ENCODE measurements around the gene OSBPL10.
"Not testable (repeated sequence)": the region's sequence is repeated elsewhere in the genome, so short reads cannot be mapped to it uniquely, and the experiment has no call there.

The OSBPL10 gene

GRCh38 chr3:31695280-31696008 is 285.6 kb downstream of the OSBPL10 start:
- no peak overlapping the region for H3K9ac ChIP-seq (ENCODE audit: low read depth in 1 of 2, low read length in 2 of 2)
- H3K9me3 ChIP-seq (ENCODE audit: control insufficient read depth in 2 of 2, low read length in 2 of 2) = no peaks in the 10 kb centered on the region
- no peak overlapping the region for H3K4me3 ChIP-seq (ENCODE audit: low read length in 2 of 2)
- peaks cover 0 to 3% of the 10 kb centered on the region in 2 donors for H3K36me3 ChIP-seq (ENCODE audit: control insufficient read depth in 2 of 2, insufficient read depth in 2 of 2, low read length in 2 of 2)
- no peaks in the 10 kb centered on the region for H3K4me1 ChIP-seq (ENCODE audit: control insufficient read depth in 2 of 2, insufficient read depth in 2 of 2, low read length in 2 of 2)
- H3K27ac ChIP-seq (ENCODE audit: low read depth in 2 of 2, low read length in 2 of 2) = no peak overlapping the region
- H3K27me3 ChIP-seq (ENCODE audit: control insufficient read depth in 2 of 2, insufficient read depth in 2 of 2, low read length in 2 of 2) = no peaks in the 10 kb centered on the region

- no peak overlapping the region for H3K4me3 ChIP-seq (ENCODE audit: low read length in 2 of 2)
- H3K27me3 ChIP-seq (ENCODE audit: control insufficient read depth in 2 of 2, insufficient read depth in 2 of 2, low read length in 2 of 2) = no peaks in the 10 kb centered on the region
- H3K4me1 ChIP-seq (ENCODE audit: control insufficient read depth in 2 of 2, insufficient read depth in 2 of 2, low read length in 2 of 2) = no peaks in the 10 kb centered on the region
- H3K9ac ChIP-seq (ENCODE audit: low read depth in 1 of 2, low read length in 2 of 2) = no peak overlapping the region
- peaks cover 0 to 3% of the 10 kb centered on the region in 2 donors for H3K36me3 ChIP-seq (ENCODE audit: control insufficient read depth in 2 of 2, insufficient read depth in 2 of 2, low read length in 2 of 2)
- no peak overlapping the region for H3K27ac ChIP-seq (ENCODE audit: low read depth in 2 of 2, low read length in 2 of 2)
- H3K9me3 ChIP-seq (ENCODE audit: control insufficient read depth in 2 of 2, low read length in 2 of 2) = no peaks in the 10 kb centered on the region
Measured at GRCh38 chr3:31693346-31693745, 287.7 kb downstream of the OSBPL10 start.

GRCh38 chr3:31692751-31693150 is 288.3 kb downstream of the OSBPL10 start:
- Histone ChIP-seq H3K4me3 (ENCODE audit: low read length in 2 of 2) (no peak overlapping the region), H3K27me3 (ENCODE audit: control insufficient read depth in 2 of 2, insufficient read depth in 2 of 2, low read length in 2 of 2) (no peaks in the 10 kb centered on the region), H3K27ac (ENCODE audit: low read depth in 2 of 2, low read length in 2 of 2) (no peak overlapping the region), H3K36me3 (ENCODE audit: control insufficient read depth in 2 of 2, insufficient read depth in 2 of 2, low read length in 2 of 2) (peaks cover 0 to 3% of the 10 kb centered on the region in 2 donors), H3K9me3 (ENCODE audit: control insufficient read depth in 2 of 2, low read length in 2 of 2) (no peaks in the 10 kb centered on the region), H3K4me1 (ENCODE audit: control insufficient read depth in 2 of 2, insufficient read depth in 2 of 2, low read length in 2 of 2) (no peaks in the 10 kb centered on the region), H3K9ac (ENCODE audit: low read depth in 1 of 2, low read length in 2 of 2) (no peak overlapping the region)

GRCh38 chr3:31690771-31691170 is 290.3 kb downstream of the OSBPL10 start:
- Histone ChIP-seq H3K27me3 (ENCODE audit: control insufficient read depth in 2 of 2, insufficient read depth in 2 of 2, low read length in 2 of 2) (no peaks in the 10 kb centered on the region), H3K27ac (ENCODE audit: low read depth in 2 of 2, low read length in 2 of 2) (no peak overlapping the region), H3K36me3 (ENCODE audit: control insufficient read depth in 2 of 2, insufficient read depth in 2 of 2, low read length in 2 of 2) (peaks cover 0 to 3% of the 10 kb centered on the region in 2 donors), H3K4me1 (ENCODE audit: control insufficient read depth in 2 of 2, insufficient read depth in 2 of 2, low read length in 2 of 2) (no peaks in the 10 kb centered on the region), H3K4me3 (ENCODE audit: low read length in 2 of 2) (no peak overlapping the region), H3K9ac (ENCODE audit: low read depth in 1 of 2, low read length in 2 of 2) (no peak overlapping the region), H3K9me3 (ENCODE audit: control insufficient read depth in 2 of 2, low read length in 2 of 2) (no peaks in the 10 kb centered on the region)

- not testable (repeated sequence) for H3K36me3 ChIP-seq (ENCODE audit: control insufficient read depth in 2 of 2, insufficient read depth in 2 of 2, low read length in 2 of 2); H3K9me3 ChIP-seq (ENCODE audit: control insufficient read depth in 2 of 2, low read length in 2 of 2); H3K27ac ChIP-seq (ENCODE audit: low read depth in 2 of 2, low read length in 2 of 2); H3K4me1 ChIP-seq (ENCODE audit: control insufficient read depth in 2 of 2, insufficient read depth in 2 of 2, low read length in 2 of 2); H3K9ac ChIP-seq (ENCODE audit: low read depth in 1 of 2, low read length in 2 of 2); H3K27me3 ChIP-seq (ENCODE audit: control insufficient read depth in 2 of 2, insufficient read depth in 2 of 2, low read length in 2 of 2); H3K4me3 ChIP-seq (ENCODE audit: low read length in 2 of 2)
Measured at GRCh38 chr3:31689523-31689922, 291.5 kb downstream of the OSBPL10 start.

GRCh38 chr3:31688984-31689383 is 292.1 kb downstream of the OSBPL10 start:
- H3K27me3 ChIP-seq (ENCODE audit: control insufficient read depth in 2 of 2, insufficient read depth in 2 of 2, low read length in 2 of 2) = no peaks in the 10 kb centered on the region
- H3K4me3 ChIP-seq (ENCODE audit: low read length in 2 of 2) = no peak overlapping the region
- no peak overlapping the region for H3K27ac ChIP-seq (ENCODE audit: low read depth in 2 of 2, low read length in 2 of 2)
- no peaks in the 10 kb centered on the region for H3K4me1 ChIP-seq (ENCODE audit: control insufficient read depth in 2 of 2, insufficient read depth in 2 of 2, low read length in 2 of 2)
- no peaks in the 10 kb centered on the region for H3K9me3 ChIP-seq (ENCODE audit: control insufficient read depth in 2 of 2, low read length in 2 of 2)
- no peak overlapping the region for H3K9ac ChIP-seq (ENCODE audit: low read depth in 1 of 2, low read length in 2 of 2)
- peaks cover 0 to 3% of the 10 kb centered on the region in 2 donors for H3K36me3 ChIP-seq (ENCODE audit: control insufficient read depth in 2 of 2, insufficient read depth in 2 of 2, low read length in 2 of 2)

GRCh38 chr3:31687020-31687802 is 293.9 kb downstream of the OSBPL10 start:
- Histone ChIP-seq H3K27ac (ENCODE audit: low read depth in 2 of 2, low read length in 2 of 2) (no peak overlapping the region), H3K4me3 (ENCODE audit: low read length in 2 of 2) (no peak overlapping the region), H3K9ac (ENCODE audit: low read depth in 1 of 2, low read length in 2 of 2) (no peak overlapping the region), H3K9me3 (ENCODE audit: control insufficient read depth in 2 of 2, low read length in 2 of 2) (no peaks in the 10 kb centered on the region), H3K27me3 (ENCODE audit: control insufficient read depth in 2 of 2, insufficient read depth in 2 of 2, low read length in 2 of 2) (no peaks in the 10 kb centered on the region), H3K36me3 (ENCODE audit: control insufficient read depth in 2 of 2, insufficient read depth in 2 of 2, low read length in 2 of 2) (peaks cover 4 to 10% of the 10 kb centered on the region in 2 donors), H3K4me1 (ENCODE audit: control insufficient read depth in 2 of 2, insufficient read depth in 2 of 2, low read length in 2 of 2) (no peaks in the 10 kb centered on the region)

- no peak overlapping the region for H3K27ac ChIP-seq (ENCODE audit: low read depth in 2 of 2, low read length in 2 of 2)
- H3K36me3 ChIP-seq (ENCODE audit: control insufficient read depth in 2 of 2, insufficient read depth in 2 of 2, low read length in 2 of 2) = peaks cover 4 to 8% of the 10 kb centered on the region in 2 donors
- no peak overlapping the region for H3K4me3 ChIP-seq (ENCODE audit: low read length in 2 of 2)
- H3K9ac ChIP-seq (ENCODE audit: low read depth in 1 of 2, low read length in 2 of 2) = no peak overlapping the region
- no peaks in the 10 kb centered on the region for H3K27me3 ChIP-seq (ENCODE audit: control insufficient read depth in 2 of 2, insufficient read depth in 2 of 2, low read length in 2 of 2)
- no peaks in the 10 kb centered on the region for H3K4me1 ChIP-seq (ENCODE audit: control insufficient read depth in 2 of 2, insufficient read depth in 2 of 2, low read length in 2 of 2)
- H3K9me3 ChIP-seq (ENCODE audit: control insufficient read depth in 2 of 2, low read length in 2 of 2) = no peaks in the 10 kb centered on the region
Measured at GRCh38 chr3:31680072-31680870, 300.8 kb downstream of the OSBPL10 start.

GRCh38 chr3:31676556-31676955 is 304.5 kb downstream of the OSBPL10 start:
- Histone ChIP-seq H3K4me3 (ENCODE audit: low read length in 2 of 2) (no peak overlapping the region), H3K9ac (ENCODE audit: low read depth in 1 of 2, low read length in 2 of 2) (no peak overlapping the region), H3K27me3 (ENCODE audit: control insufficient read depth in 2 of 2, insufficient read depth in 2 of 2, low read length in 2 of 2) (no peaks in the 10 kb centered on the region), H3K9me3 (ENCODE audit: control insufficient read depth in 2 of 2, low read length in 2 of 2) (no peaks in the 10 kb centered on the region), H3K4me1 (ENCODE audit: control insufficient read depth in 2 of 2, insufficient read depth in 2 of 2, low read length in 2 of 2) (no peaks in the 10 kb centered on the region), H3K36me3 (ENCODE audit: control insufficient read depth in 2 of 2, insufficient read depth in 2 of 2, low read length in 2 of 2) (no peaks in the 10 kb centered on the region), H3K27ac (ENCODE audit: low read depth in 2 of 2, low read length in 2 of 2) (no peak overlapping the region)

- Histone ChIP-seq H3K36me3 (ENCODE audit: control insufficient read depth in 2 of 2, insufficient read depth in 2 of 2, low read length in 2 of 2) (no peaks in the 10 kb centered on the region), H3K9me3 (ENCODE audit: control insufficient read depth in 2 of 2, low read length in 2 of 2) (no peaks in the 10 kb centered on the region), H3K4me3 (ENCODE audit: low read length in 2 of 2) (no peak overlapping the region), H3K4me1 (ENCODE audit: control insufficient read depth in 2 of 2, insufficient read depth in 2 of 2, low read length in 2 of 2) (peaks cover 5 to 17% of the 10 kb centered on the region in 2 donors), H3K9ac (ENCODE audit: low read depth in 1 of 2, low read length in 2 of 2) (no peak overlapping the region), H3K27me3 (ENCODE audit: control insufficient read depth in 2 of 2, insufficient read depth in 2 of 2, low read length in 2 of 2) (no peaks in the 10 kb centered on the region), H3K27ac (ENCODE audit: low read depth in 2 of 2, low read length in 2 of 2) (no peak overlapping the region)
Measured at GRCh38 chr3:31673950-31674349, 307.1 kb downstream of the OSBPL10 start.

Measured in mucosa of rectum (tissue), 2 donors.